Measurements from ENCODE around the gene MAP2K3.
A peak's percentile ranks its signal among the peaks of the same experiment; 100 is the strongest.

MAP2K3 gene

DNA sequence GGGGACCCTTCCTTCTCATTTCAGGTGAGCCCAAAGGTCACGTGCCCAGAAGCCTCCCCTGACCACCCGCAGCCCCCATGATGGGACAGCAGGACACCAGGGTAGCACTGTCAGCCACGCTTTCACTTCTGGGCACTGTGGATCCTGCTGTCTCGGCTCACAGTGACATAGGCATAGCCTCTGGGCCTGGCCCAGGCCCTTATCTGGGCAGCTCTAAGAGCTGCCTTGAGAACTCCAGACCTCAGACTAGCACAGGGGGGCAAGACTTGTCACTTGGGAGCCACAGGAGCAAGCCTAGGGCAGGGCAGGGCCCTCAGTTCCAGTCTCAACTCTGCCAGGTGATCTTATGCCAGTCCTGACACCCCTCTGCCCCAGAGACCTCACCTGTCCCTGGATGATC is 36.0 kb upstream of the MAP2K3 start:
- Histone ChIP-seq H3K36me3 (ENCODE audit: insufficient read depth, low read length) (no peaks in the 10 kb centered on the region), H3K4me1 (ENCODE audit: insufficient read depth, low read length) (no peaks in the 10 kb centered on the region), H3K27me3 (ENCODE audit: insufficient read depth, low read length) (no peaks in the 10 kb centered on the region), H3K9me3 (ENCODE audit: low read length) (no peaks in the 10 kb centered on the region), H3K4me3 (ENCODE audit: low read length) (no peak overlapping the region), H2AFZ (ENCODE audit: low read depth, low read length) (no peak overlapping the region)

- H3K27me3 ChIP-seq (ENCODE audit: insufficient read depth, low read length) = no peaks in the 10 kb centered on the region
- H2AFZ ChIP-seq (ENCODE audit: low read depth, low read length) = no peak overlapping the region
- no peaks in the 10 kb centered on the region for H3K36me3 ChIP-seq (ENCODE audit: insufficient read depth, low read length)
- H3K4me1 ChIP-seq (ENCODE audit: insufficient read depth, low read length) = no peaks in the 10 kb centered on the region
- no peaks in the 10 kb centered on the region for H3K9me3 ChIP-seq (ENCODE audit: low read length)
- H3K4me3 ChIP-seq (ENCODE audit: low read length) = no peak overlapping the region
These were observed 35.3 kb upstream of the MAP2K3 start for GRCh38 chr17:21249086-21249795.

DNA sequence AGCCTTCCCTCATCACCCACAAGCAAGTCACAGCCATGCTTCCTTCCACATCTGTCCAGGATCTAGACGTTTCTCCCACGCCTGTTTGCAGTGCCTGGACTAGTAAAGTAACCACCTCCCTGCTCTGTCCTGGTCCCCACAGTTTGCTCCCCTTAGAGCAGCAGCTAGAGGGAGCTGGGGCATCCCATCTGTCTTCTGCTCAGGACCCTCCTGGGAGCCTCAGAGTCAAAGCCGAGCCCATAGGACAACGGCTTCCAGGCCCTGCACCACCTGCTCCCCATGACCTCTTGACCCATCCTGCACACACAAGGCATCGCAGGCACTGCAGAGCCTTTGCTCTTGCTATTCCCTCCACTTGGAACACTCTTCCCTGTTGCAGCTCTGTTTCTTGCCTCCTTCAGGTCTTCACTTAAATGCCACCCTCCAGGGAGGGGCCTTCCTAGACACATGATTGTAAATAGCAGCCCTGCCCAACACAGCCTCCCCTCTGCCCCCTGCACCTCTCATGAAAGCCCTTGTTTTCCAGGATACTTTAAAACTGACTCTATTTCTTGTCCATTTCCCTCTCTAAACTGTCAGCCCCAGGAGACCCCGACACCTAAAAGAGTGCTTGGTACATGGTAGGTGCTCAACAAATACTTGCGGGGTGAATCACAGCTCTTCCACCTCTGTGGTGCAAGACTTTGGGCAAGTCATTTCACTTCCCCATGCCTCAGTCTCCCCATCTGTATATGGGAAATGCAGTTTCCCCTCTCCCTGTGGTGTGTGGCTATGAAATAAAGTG is 34.4 kb upstream of the MAP2K3 start:
- H3K4me3 ChIP-seq (ENCODE audit: low read length) = no peak overlapping the region

DNA sequence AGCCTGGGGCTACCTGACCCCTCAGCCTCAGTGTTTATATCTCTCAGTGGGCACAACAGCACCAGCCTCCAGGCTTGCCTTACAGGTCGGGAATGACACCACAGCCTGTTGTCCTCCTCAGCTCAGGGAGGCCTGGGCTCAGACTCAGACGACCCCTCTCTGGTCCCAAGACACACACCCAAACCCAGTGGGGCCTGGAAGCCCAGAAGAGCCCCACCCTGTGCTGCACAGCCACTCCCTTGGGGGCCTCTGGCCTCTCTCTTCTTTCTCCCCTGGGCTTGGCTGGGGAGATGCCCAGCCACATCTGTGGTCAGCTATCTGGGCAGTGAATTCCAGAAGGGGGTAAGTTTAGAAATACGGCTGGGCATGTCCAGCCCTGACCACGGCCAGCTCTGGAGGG is 33.7 kb upstream of the MAP2K3 start:
- H2AFZ ChIP-seq (ENCODE audit: low read depth, low read length) = no peak overlapping the region
- no peaks in the 10 kb centered on the region for H3K27me3 ChIP-seq (ENCODE audit: insufficient read depth, low read length)
- H3K36me3 ChIP-seq (ENCODE audit: insufficient read depth, low read length) = no peaks in the 10 kb centered on the region
- H3K4me1 ChIP-seq (ENCODE audit: insufficient read depth, low read length) = no peaks in the 10 kb centered on the region
- H3K4me3 ChIP-seq (ENCODE audit: low read length) = no peak overlapping the region
- H3K9me3 ChIP-seq (ENCODE audit: low read length) = no peaks in the 10 kb centered on the region

More for the DNA sequence above, 34.4 kb upstream of the MAP2K3 start:
- no peaks in the 10 kb centered on the region for H3K27me3 ChIP-seq (ENCODE audit: insufficient read depth, low read length)
- H3K36me3 ChIP-seq (ENCODE audit: insufficient read depth, low read length) = no peaks in the 10 kb centered on the region
- no peaks in the 10 kb centered on the region for H3K4me1 ChIP-seq (ENCODE audit: insufficient read depth, low read length)
- no peak overlapping the region for H2AFZ ChIP-seq (ENCODE audit: low read depth, low read length)
- no peaks in the 10 kb centered on the region for H3K9me3 ChIP-seq (ENCODE audit: low read length)

DNA sequence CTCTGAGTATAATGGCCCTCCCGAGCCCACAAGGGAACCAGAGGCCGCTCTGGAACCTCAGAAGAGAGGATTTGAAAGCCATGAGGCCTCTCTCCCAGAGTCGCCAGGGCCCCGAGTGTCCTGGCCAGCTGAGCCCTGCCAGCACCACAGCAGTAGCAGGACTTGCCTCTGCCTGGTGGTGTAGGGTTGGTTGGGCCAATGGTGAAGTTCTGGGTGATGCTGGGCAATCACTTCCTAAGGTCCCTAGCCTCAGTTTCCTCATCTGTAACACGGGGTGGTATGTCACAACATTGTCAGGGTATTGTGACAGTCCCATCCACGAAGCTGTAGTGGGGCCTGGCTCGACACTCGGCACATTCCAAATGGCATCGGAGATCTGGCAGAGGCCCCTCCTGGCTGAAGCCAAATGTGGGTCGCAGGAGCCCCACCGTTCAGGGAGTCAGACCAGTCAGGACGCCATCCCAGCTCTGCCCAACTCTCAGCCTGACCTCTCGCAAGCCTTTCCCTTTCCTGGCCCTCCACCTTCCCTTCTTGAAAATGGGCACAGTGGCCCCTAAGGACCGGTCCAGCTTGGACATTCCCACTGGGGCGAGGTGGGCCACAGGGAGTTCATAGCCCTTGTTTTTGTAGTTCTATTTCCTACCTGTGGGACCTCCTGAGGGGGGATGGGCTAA is 33.0 kb upstream of the MAP2K3 start:
- Histone ChIP-seq H3K4me1 (ENCODE audit: insufficient read depth, low read length) (no peaks in the 10 kb centered on the region), H3K36me3 (ENCODE audit: insufficient read depth, low read length) (no peaks in the 10 kb centered on the region), H3K9me3 (ENCODE audit: low read length) (no peaks in the 10 kb centered on the region), H3K4me3 (ENCODE audit: low read length) (no peak overlapping the region), H3K27me3 (ENCODE audit: insufficient read depth, low read length) (no peaks in the 10 kb centered on the region), H2AFZ (ENCODE audit: low read depth, low read length) (no peak overlapping the region)

- Histone ChIP-seq H3K4me1 (ENCODE audit: insufficient read depth, low read length) (no peaks in the 10 kb centered on the region), H3K4me3 (ENCODE audit: low read length) (peak overlapping the region; percentile 58), H3K27me3 (ENCODE audit: insufficient read depth, low read length) (no peaks in the 10 kb centered on the region), H3K9me3 (ENCODE audit: low read length) (no peaks in the 10 kb centered on the region), H2AFZ (ENCODE audit: low read depth, low read length) (no peak overlapping the region), H3K36me3 (ENCODE audit: insufficient read depth, low read length) (no peaks in the 10 kb centered on the region)
These were observed 32.2 kb upstream of the MAP2K3 start for GRCh38 chr17:21252289-21252795.

DNA sequence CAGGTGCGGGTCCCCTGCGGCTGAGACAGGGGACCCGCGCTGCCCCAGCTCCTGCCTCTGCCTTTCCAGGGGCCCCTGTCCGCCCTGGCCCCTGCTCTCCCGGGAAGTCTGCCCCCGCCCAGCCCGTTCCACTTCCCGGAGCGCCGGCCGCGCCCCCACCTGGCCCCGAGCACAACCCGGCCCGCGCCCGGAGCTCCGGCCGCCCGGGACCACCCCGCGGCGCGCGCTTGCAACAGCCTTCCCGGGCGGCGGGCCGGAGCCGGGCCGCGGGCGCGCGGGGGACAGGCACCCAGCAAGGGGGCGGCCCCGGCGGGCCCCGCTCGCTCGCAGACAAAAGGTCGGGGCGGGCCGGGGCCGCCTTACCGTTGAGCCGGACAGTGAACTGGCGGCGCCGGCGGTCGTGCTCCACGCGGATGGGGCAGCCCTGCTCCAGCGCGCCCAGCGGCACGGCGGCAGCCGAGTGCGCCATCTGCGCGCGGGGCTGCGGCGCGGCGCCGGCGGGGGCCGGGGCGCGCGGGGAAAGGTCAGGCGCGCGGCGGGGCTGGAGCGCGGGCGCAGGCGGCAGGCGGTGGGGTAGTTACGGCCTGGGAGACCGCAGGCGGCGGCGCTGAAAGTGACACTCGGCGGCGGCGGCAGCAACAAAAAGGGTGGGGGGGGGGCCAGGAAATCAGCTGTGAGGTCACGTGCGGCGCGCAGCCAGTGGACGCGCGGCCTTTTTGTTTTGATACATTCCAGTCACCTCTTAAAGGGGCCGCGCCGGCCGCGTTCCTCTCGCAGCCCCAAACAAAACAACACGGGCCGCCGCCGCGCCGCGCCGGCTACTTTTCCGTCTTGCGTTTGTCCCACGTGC is 31.5 kb upstream of the MAP2K3 start, which contains the start of gene NATD1:
TSS of gene NATD1 (minus strand) at position 615 of the 850 bp plus-strand sequence. CDS start at position 469, 146 bp downstream.
- H3K36me3 ChIP-seq (ENCODE audit: insufficient read depth, low read length) = no peaks in the 10 kb centered on the region
- H3K4me3 ChIP-seq (ENCODE audit: low read length) = peak within 1 kb of the TSS; percentile 58
- peak within 1 kb of the TSS; percentile 77 for H2AFZ ChIP-seq (ENCODE audit: low read depth, low read length)

GRCh38 chr17:21253646-21254441 is 30.7 kb upstream of the MAP2K3 start:
- Histone ChIP-seq H3K4me1 (ENCODE audit: insufficient read depth, low read length) (no peaks in the 10 kb centered on the region), H3K27me3 (ENCODE audit: insufficient read depth, low read length) (no peaks in the 10 kb centered on the region), H3K4me3 (ENCODE audit: low read length) (peak overlapping the region; percentile 58), H2AFZ (ENCODE audit: low read depth, low read length) (peak overlapping the region; percentile 77), H3K9me3 (ENCODE audit: low read length) (no peaks in the 10 kb centered on the region), H3K36me3 (ENCODE audit: insufficient read depth, low read length) (no peaks in the 10 kb centered on the region)

More for the DNA sequence above, 31.5 kb upstream of the MAP2K3 start, which contains the start of gene NATD1:
- Histone ChIP-seq H3K4me1 (ENCODE audit: insufficient read depth, low read length) (no peaks in the 10 kb centered on the region), H3K27me3 (ENCODE audit: insufficient read depth, low read length) (no peaks in the 10 kb centered on the region), H3K9me3 (ENCODE audit: low read length) (no peaks in the 10 kb centered on the region)

GRCh38 chr17:21258593-21258992 is 25.9 kb upstream of the MAP2K3 start:
- Histone ChIP-seq H3K4me1 (ENCODE audit: insufficient read depth, low read length) (no peaks in the 10 kb centered on the region), H3K36me3 (ENCODE audit: insufficient read depth, low read length) (no peaks in the 10 kb centered on the region), H3K27me3 (ENCODE audit: insufficient read depth, low read length) (peaks cover 3% of the 10 kb centered on the region), H3K9me3 (ENCODE audit: low read length) (no peaks in the 10 kb centered on the region), H2AFZ (ENCODE audit: low read depth, low read length) (no peak overlapping the region), H3K4me3 (ENCODE audit: low read length) (no peak overlapping the region)

DNA sequence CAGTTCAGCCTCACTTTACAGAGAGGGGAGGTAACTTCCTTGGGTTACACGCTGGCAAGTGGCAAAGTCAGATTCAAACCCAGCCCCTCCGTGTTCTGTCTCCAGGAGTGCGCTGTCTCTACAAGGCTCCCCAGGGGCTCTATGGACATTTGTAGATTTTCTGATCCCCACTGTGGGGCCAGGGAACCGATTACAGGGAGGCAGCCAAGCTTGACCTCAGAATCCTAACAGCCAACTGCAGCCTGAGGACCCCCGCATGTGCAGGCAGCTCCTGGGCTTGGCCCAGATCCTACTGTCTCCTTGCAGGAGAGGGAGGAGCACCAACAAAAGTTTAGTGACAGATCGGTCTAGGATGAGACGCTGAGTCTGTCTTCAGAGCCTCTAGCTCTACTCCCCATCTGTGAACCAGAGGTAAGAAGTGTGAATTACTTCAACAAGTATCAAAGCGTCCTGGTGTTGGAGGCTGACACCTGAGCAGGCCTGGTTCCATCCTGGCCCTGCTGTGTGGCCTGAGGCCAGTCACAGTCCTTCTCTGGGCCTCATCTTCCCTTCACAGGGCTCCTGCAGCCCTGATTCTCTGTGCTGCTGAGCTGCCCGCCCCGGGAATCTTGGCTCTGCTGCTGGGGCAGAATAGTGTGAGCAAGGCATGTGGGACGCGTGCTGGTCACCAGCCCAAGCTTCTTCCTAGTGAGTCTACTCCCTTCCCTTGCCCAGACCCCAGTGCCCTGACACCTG is 22.1 kb upstream of the MAP2K3 start:
- H2AFZ ChIP-seq (ENCODE audit: low read depth, low read length) = no peak overlapping the region
- H3K9me3 ChIP-seq (ENCODE audit: low read length) = no peaks in the 10 kb centered on the region
- H3K27me3 ChIP-seq (ENCODE audit: insufficient read depth, low read length) = peaks cover 3% of the 10 kb centered on the region
- no peak overlapping the region for H3K4me3 ChIP-seq (ENCODE audit: low read length)
- H3K4me1 ChIP-seq (ENCODE audit: insufficient read depth, low read length) = no peaks in the 10 kb centered on the region
- no peaks in the 10 kb centered on the region for H3K36me3 ChIP-seq (ENCODE audit: insufficient read depth, low read length)

DNA sequence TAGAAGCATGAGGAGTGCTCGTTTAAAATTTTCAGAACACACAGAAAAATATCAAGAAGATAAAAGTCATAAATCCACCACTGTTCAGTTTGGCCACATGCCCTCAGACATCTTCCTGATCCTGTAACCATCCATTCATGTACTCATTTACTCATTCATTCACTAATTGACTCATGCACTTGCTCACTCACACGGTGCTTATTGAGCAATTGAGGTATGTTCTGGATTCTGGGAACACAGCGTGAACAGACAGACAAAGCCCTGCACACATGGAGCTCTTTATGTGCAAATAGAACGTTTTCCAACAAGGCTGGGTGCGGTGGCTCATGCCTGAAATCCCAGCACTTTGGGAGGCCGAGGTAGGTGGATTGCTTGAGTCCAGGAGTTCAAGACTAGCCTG is 21.1 kb upstream of the MAP2K3 start:
- H2AFZ ChIP-seq (ENCODE audit: low read depth, low read length) = no peak overlapping the region
- no peaks in the 10 kb centered on the region for H3K4me1 ChIP-seq (ENCODE audit: insufficient read depth, low read length)
- no peaks in the 10 kb centered on the region for H3K9me3 ChIP-seq (ENCODE audit: low read length)
- no peak overlapping the region for H3K4me3 ChIP-seq (ENCODE audit: low read length)
- H3K36me3 ChIP-seq (ENCODE audit: insufficient read depth, low read length) = no peaks in the 10 kb centered on the region
- peaks cover 3% of the 10 kb centered on the region for H3K27me3 ChIP-seq (ENCODE audit: insufficient read depth, low read length)

All from neuron (in vitro differentiated cells).